ENCODE results near the gene KDELR3. TPM values are rescaled to one million over a fixed set of nuclear protein-coding genes. Genes with fewer than 3 reads are reported as not detected.

KDELR3 gene
- total and polyA plus RNA-seq, 10 of the 15 experiments (the other 5 are each of a cell fraction or from before 2014, with no cell fraction given), result 0.15 to 0.98 (median 0.25) TPM; not detected in 1

DNA sequence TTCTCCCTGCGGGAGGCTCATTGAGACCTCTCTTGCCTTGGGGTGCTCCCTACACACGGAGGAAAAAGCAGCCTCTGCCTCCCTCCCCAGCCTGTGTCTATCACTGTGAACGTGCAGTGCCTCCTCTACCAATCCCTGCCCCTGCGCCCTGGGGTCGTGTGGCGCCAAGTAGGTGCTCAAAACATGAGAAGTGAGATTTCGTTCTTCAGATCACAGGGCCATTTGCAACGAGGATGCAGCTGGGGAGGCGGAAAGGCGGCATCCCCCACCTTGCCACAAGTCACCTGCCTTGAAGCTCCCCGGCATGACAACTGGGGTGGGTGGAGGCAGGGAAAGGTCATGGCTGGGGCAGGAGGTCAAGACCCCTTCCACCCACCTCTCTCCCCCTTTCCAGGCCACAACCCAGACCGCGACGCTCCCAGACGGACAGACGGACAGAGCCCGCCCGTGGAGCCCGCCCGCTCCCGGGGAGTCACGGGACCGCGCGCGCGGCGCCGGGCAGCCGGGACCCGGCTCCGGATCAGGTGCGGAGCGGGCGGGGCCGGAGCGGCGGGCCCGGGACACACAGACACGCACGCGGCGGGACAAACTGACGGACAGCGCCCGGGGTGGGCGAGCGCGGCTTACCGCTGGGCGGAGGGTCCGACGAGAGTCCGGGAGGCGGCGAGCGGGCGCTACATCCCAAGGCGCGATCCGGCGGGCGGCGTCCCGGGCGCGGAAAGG, 13.4 kb upstream of the KDELR3 start:
- TF ChIP-seq TCF12 (IDR thresholded peaks at IDR 0.05; ENCODE audit: low read depth, low read length) (no peak), ZBED1 (IDR thresholded peaks at IDR 0.05; ENCODE audit: borderline replicate concordance) (no peak), SUZ12 (IDR thresholded peaks at IDR 0.05; ENCODE audit: unreplicated experiment) (peak; percentile 39), BHLHE40 (IDR thresholded peaks at IDR 0.05; ENCODE audit: borderline replicate concordance in 1 of 2, low read depth in 2 of 2, low read length in 1 of 2) (peak in 1 of 2 experiments; percentile 62; a peak in 2 of 4 replicates), NR2F1 (conservative IDR thresholded peaks at IDR 0.05) (peak; percentile 63), CHD1 (IDR thresholded peaks at IDR 0.05; ENCODE audit: low read depth, low read length) (no peak), PAX5 (IDR thresholded peaks at IDR 0.05; ENCODE audit: borderline replicate concordance, low read depth, low read length) (no peak), MTA3 (IDR thresholded peaks at IDR 0.05; ENCODE audit: borderline replicate concordance, low read length) (no peak)
- TF ChIP-seq, protein P1, sequence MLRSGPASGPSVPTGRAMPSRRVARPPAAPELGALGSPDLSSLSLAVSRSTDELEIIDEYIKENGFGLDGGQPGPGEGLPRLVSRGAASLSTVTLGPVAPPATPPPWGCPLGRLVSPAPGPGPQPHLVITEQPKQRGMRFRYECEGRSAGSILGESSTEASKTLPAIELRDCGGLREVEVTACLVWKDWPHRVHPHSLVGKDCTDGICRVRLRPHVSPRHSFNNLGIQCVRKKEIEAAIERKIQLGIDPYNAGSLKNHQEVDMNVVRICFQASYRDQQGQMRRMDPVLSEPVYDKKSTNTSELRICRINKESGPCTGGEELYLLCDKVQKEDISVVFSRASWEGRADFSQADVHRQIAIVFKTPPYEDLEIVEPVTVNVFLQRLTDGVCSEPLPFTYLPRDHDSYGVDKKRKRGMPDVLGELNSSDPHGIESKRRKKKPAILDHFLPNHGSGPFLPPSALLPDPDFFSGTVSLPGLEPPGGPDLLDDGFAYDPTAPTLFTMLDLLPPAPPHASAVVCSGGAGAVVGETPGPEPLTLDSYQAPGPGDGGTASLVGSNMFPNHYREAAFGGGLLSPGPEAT (IDR thresholded peaks at IDR 0.05; ENCODE audit: low read depth), result no peak
- TF ChIP-seq, protein P2, sequence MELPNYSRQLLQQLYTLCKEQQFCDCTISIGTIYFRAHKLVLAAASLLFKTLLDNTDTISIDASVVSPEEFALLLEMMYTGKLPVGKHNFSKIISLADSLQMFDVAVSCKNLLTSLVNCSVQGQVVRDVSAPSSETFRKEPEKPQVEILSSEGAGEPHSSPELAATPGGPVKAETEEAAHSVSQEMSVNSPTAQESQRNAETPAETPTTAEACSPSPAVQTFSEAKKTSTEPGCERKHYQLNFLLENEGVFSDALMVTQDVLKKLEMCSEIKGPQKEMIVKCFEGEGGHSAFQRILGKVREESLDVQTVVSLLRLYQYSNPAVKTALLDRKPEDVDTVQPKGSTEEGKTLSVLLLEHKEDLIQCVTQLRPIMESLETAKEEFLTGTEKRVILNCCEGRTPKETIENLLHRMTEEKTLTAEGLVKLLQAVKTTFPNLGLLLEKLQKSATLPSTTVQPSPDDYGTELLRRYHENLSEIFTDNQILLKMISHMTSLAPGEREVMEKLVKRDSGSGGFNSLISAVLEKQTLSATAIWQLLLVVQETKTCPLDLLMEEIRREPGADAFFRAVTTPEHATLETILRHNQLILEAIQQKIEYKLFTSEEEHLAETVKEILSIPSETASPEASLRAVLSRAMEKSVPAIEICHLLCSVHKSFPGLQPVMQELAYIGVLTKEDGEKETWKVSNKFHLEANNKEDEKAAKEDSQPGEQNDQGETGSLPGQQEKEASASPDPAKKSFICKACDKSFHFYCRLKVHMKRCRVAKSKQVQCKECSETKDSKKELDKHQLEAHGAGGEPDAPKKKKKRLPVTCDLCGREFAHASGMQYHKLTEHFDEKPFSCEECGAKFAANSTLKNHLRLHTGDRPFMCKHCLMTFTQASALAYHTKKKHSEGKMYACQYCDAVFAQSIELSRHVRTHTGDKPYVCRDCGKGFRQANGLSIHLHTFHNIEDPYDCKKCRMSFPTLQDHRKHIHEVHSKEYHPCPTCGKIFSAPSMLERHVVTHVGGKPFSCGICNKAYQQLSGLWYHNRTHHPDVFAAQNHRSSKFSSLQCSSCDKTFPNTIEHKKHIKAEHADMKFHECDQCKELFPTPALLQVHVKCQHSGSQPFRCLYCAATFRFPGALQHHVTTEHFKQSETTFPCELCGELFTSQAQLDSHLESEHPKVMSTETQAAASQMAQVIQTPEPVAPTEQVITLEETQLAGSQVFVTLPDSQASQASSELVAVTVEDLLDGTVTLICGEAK (IDR thresholded peaks at IDR 0.05; ENCODE audit: borderline replicate concordance), result no peak
- POLR2A ChIA-PET, result no interaction called here

More for the DNA sequence above, 13.4 kb upstream of the KDELR3 start:
- FAIRE-seq, result no peak
- Histone ChIP-seq H3K79me2 (ENCODE audit: control insufficient read depth, insufficient read depth, low read length) (no peaks in the 10 kb centered on the region), H3K4me2 (ENCODE audit: control insufficient read depth, insufficient read depth) (peak overlapping the region; percentile 66), H3K4me3 (no peak overlapping the region), H3K9ac (ENCODE audit: control insufficient read depth, insufficient read depth, low read length) (no peak overlapping the region), H3K27me3 (replicated peaks in 1 of 2; ENCODE audit: control insufficient read depth in 2 of 2, insufficient read depth in 2 of 2, low read length in 1 of 2) (peaks cover 18% of the 10 kb centered on the region in 2 experiments), H2AFZ (ENCODE audit: control insufficient read depth, low read depth, low read length) (no peak overlapping the region), H3K4me1 (ENCODE audit: control insufficient read depth, insufficient read depth, low read length) (peaks cover 6% of the 10 kb centered on the region; the same call in 1 of the 2 replicates), H3K27ac (ENCODE audit: control insufficient read depth, insufficient read depth) (no peak overlapping the region), H3K9me3 (replicated peaks; ENCODE audit: control insufficient read depth, insufficient read depth, low read length) (no peaks in the 10 kb centered on the region), H3K36me3 (ENCODE audit: control insufficient read depth in 2 of 2, insufficient read depth in 2 of 2, low read length in 1 of 2) (no peaks in the 10 kb centered on the region), H4K20me1 (ENCODE audit: control insufficient read depth, insufficient read depth) (peaks cover 3% of the 10 kb centered on the region; the same call in 1 of the 2 replicates)
- WGBS (ENCODE audit: insufficient coverage, insufficient replicate concordance, low lambda C conversion rate, missing lambda C conversion rate), result 7% methylated on average over 33 of the region's 67 CpGs
- ChIA-PET SMC1A (ENCODE audit: uncharacterized antibody, unreplicated experiment) (no interaction called here), RAD21 (ENCODE audit: unreplicated experiment) (interaction anchor here (0.6 kb wide), 1 partner anchor 503 kb away, joined by 3 read pairs; no protein-coding TSS in a partner anchor), CTCF (no interaction called here)
- intact Hi-C loops (cut with micrococcal nuclease; ENCODE audit: unreplicated experiment), result no loop called here
- DNase-seq (ENCODE audit: low read depth, low spot score), result no peak
- no TSS peak for BruUV-seq (replicated peaks)
- in situ Hi-C loops (cut with MboI), result no loop called here
- ATAC-seq, result peak; percentile 43
